ENCODE measurements around the gene PIP5K1C.

Gene PIP5K1C

GRCh38 chr19:3665681-3666544, 34.4 kb downstream of the PIP5K1C start:
- H3K27me3 Mint-ChIP-seq (ENCODE audit: low read depth, poor library complexity) = no peaks in the 10 kb centered on the region
- H3K9me3 Mint-ChIP-seq = no peaks in the 10 kb centered on the region
- no peak overlapping the region for H3K27ac Mint-ChIP-seq
- peaks cover 45% of the 10 kb centered on the region for H3K4me1 Mint-ChIP-seq
- peak overlapping the region; percentile 45 for H3K4me3 Mint-ChIP-seq
- peaks cover 24% of the 10 kb centered on the region for H3K36me3 Mint-ChIP-seq (ENCODE audit: low read depth)
- peak; percentile 88 for TF ChIP-seq CTCF (IDR thresholded peaks at IDR 0.05)
- peak; percentile 87 for DNase-seq

GRCh38 chr19:3664879-3665642, 35.2 kb downstream of the PIP5K1C start:
- no peaks in the 10 kb centered on the region for H3K27me3 Mint-ChIP-seq (ENCODE audit: low read depth, poor library complexity)
- H3K9me3 Mint-ChIP-seq = no peaks in the 10 kb centered on the region
- H3K4me3 Mint-ChIP-seq = no peak overlapping the region
- peaks cover 37% of the 10 kb centered on the region for H3K4me1 Mint-ChIP-seq
- DNase-seq = no peak
- H3K27ac Mint-ChIP-seq = no peak overlapping the region
- no peak for TF ChIP-seq CTCF (IDR thresholded peaks at IDR 0.05)
- peaks cover 29% of the 10 kb centered on the region for H3K36me3 Mint-ChIP-seq (ENCODE audit: low read depth)

- DNase-seq = no peak
- Mint-ChIP-seq H3K4me3 (no peak overlapping the region), H3K4me1 (peaks cover 24% of the 10 kb centered on the region), H3K36me3 (ENCODE audit: low read depth) (peaks cover 31% of the 10 kb centered on the region), H3K27me3 (ENCODE audit: low read depth, poor library complexity) (no peaks in the 10 kb centered on the region), H3K9me3 (no peaks in the 10 kb centered on the region), H3K27ac (no peak overlapping the region)
- no peak for TF ChIP-seq CTCF (IDR thresholded peaks at IDR 0.05)
These were observed 36.4 kb downstream of the PIP5K1C start for GRCh38 chr19:3663838-3664237.

GRCh38 chr19:3661284-3662238, 38.7 kb downstream of the PIP5K1C start:
- no peak for TF ChIP-seq CTCF (IDR thresholded peaks at IDR 0.05)
- no peak for DNase-seq
- Mint-ChIP-seq H3K9me3 (no peaks in the 10 kb centered on the region), H3K4me1 (peaks cover 8% of the 10 kb centered on the region), H3K27me3 (ENCODE audit: low read depth, poor library complexity) (no peaks in the 10 kb centered on the region), H3K27ac (no peak overlapping the region), H3K4me3 (no peak overlapping the region), H3K36me3 (ENCODE audit: low read depth) (peaks cover 41% of the 10 kb centered on the region)

GRCh38 chr19:3660493-3661219, 39.6 kb downstream of the PIP5K1C start:
- H3K27ac Mint-ChIP-seq = no peak overlapping the region
- H3K36me3 Mint-ChIP-seq (ENCODE audit: low read depth) = peaks cover 35% of the 10 kb centered on the region
- H3K27me3 Mint-ChIP-seq (ENCODE audit: low read depth, poor library complexity) = no peaks in the 10 kb centered on the region
- DNase-seq = no peak
- no peaks in the 10 kb centered on the region for H3K4me1 Mint-ChIP-seq
- H3K4me3 Mint-ChIP-seq = no peak overlapping the region
- no peaks in the 10 kb centered on the region for H3K9me3 Mint-ChIP-seq
- no peak for TF ChIP-seq CTCF (IDR thresholded peaks at IDR 0.05)
